PC-3 (cell line): Measurements from ENCODE around the gene VASN. TPM values are rescaled to one million over a fixed set of nuclear protein-coding genes. Genes with fewer than 3 reads are reported as not detected.
A peak's percentile ranks its signal among the peaks of the same experiment; 100 is the strongest.

Experiments
- ATAC-seq: fragments of 200-7000 bp; cut with Tn5 transposase; 2 replicates; pipeline ENCODE4 v1.9.1; 2020; ENCODE audit warnings: mild to moderate bottlenecking, moderate library complexity
- BruUV-seq: library from RNA; stranded (reverse); fragments of 400-500 nt; replicated peaks from 2 replicates; lab custom pipeline; 2021; lab: Mats Ljungman, UMichigan
- CTCF ChIA-PET: fragments of 300-600 bp; sonication (Branson Sonifier 250); formaldehyde crosslinking; loops from one replicate; lab custom pipeline; 2022; ENCODE audit warnings: antibody characterized with exemption; lab: Charles Lee
- POLR2A ChIA-PET: fragments of 300-600 bp; sonication (Branson Sonifier 250); formaldehyde crosslinking; loops from one replicate; lab custom pipeline; 2022; ENCODE audit warnings: antibody characterized with exemption; ENCODE audit not compliant: unreplicated experiment; lab: Charles Lee
- DNase-seq: peaks from one replicate; pipeline ENCODE4 v3.0.0-alpha.2; 2015
- H2AFZ ChIP-seq: fragments of 300-600 bp; sonication (generic); 2 replicates; pipeline ENCODE4 v1.6.0; 2016; ENCODE audit warnings: antibody characterized with exemption, low read length
- H3F3A ChIP-seq: fragments of 300-600 bp; sonication (generic); one replicate; pipeline ENCODE4 v1.6.0; 2017; ENCODE audit warnings: antibody characterized with exemption, low read length, control low read depth, mild to moderate bottlenecking; ENCODE audit not compliant: unreplicated experiment
- H3K27ac ChIP-seq: fragments of 300-600 bp; sonication (generic); 2 replicates; pipeline ENCODE4 v1.5.1; 2016; ENCODE audit warnings: mild to moderate bottlenecking, low read length
- H3K27me3 ChIP-seq: fragments of 300-600 bp; sonication (generic); 2 replicates; pipeline ENCODE4 v1.6.1; 2016; ENCODE audit warnings: low read length, mixed read lengths
- H3K36me3 ChIP-seq: fragments of 300-600 bp; sonication (generic); 2 replicates; pipeline ENCODE4 v1.6.1; 2016; ENCODE audit warnings: low read depth, mixed run types, low read length, mixed read lengths
- H3K4me1 ChIP-seq: fragments of 300-600 bp; sonication (generic); 2 replicates; pipeline ENCODE4 v1.5.1; 2016; ENCODE audit warnings: low read length; ENCODE audit not compliant: insufficient read depth
- H3K4me2 ChIP-seq: fragments of 300-600 bp; sonication (generic); 2 replicates; pipeline ENCODE4 v1.6.0; 2016; ENCODE audit warnings: low read length
- H3K4me3 ChIP-seq: fragments of 300-600 bp; sonication (generic); 2 replicates; pipeline ENCODE4 v1.5.1; 2016; ENCODE audit warnings: mild to moderate bottlenecking, low read length, mixed read lengths
- H3K79me2 ChIP-seq: fragments of 300-600 bp; sonication (generic); 2 replicates; pipeline ENCODE4 v1.6.1; 2017; ENCODE audit warnings: low read length, mixed read lengths
- H3K9ac ChIP-seq: fragments of 300-600 bp; sonication (generic); 2 replicates; pipeline ENCODE4 v1.6.0; 2016; ENCODE audit warnings: mild to moderate bottlenecking, low read length
- H3K9me2 ChIP-seq: fragments of 300-600 bp; sonication (generic); replicated peaks from 2 replicates; pipeline ENCODE4 v1.6.1; 2016; ENCODE audit warnings: mixed run types, low read length, mixed read lengths
- H3K9me3 ChIP-seq: fragments of 300-600 bp; sonication (generic); 2 replicates; pipeline ENCODE4 v1.6.1; 2016; ENCODE audit warnings: low read length, mixed read lengths
- H4K20me1 ChIP-seq: fragments of 300-600 bp; sonication (generic); 2 replicates; pipeline ENCODE4 v1.6.1; 2016; ENCODE audit warnings: low read length, mixed read lengths
- CTCF ChIP-seq: fragments of 300-600 bp; sonication (generic); conservative IDR thresholded peaks from 2 replicates; pipeline ENCODE4 v1.5.1; 2017; ENCODE audit warnings: antibody characterized with exemption, low read depth, mild to moderate bottlenecking, low read length
- EZH2 ChIP-seq: fragments of 300-600 bp; sonication (generic); IDR thresholded peaks from one replicate; pipeline ENCODE4 v1.6.1; 2017; ENCODE audit warnings: antibody characterized with exemption, mild to moderate bottlenecking, low read length; ENCODE audit not compliant: unreplicated experiment
- EZH2phosphoT487 ChIP-seq: fragments of 300-600 bp; sonication (generic); IDR thresholded peaks from 2 replicates; pipeline ENCODE4 v1.6.1; 2018; ENCODE audit warnings: mild to moderate bottlenecking, antibody characterized with exemption, low read length, borderline replicate concordance
- intact Hi-C: fragments of 100-400 bp; cut with micrococcal nuclease; formaldehyde crosslinking; loops from 2 replicates; pipeline ENCODE4 v1.9.0; 2023
- total RNA-seq: library from RNA; depleted of rRNA; stranded (reverse); fragments of >200 nt; gene quantifications from 2 replicates; pipeline ENCODE4 v1.2.3, GENCODE V29; 2014

VASN gene
- total RNA-seq, 1 experiment from 2014 or later = 12.2 TPM

- CTCF ChIA-PET = interaction anchor here (1.0 kb wide), 1 partner anchor 26 kb away, joined by 3 read pairs; no protein-coding TSS in a partner anchor
- no peaks in the 10 kb centered on the region for H3F3A ChIP-seq
- H3K36me3 ChIP-seq = no peaks in the 10 kb centered on the region
- H3K9me3 ChIP-seq = no peaks in the 10 kb centered on the region
- H3K27me3 ChIP-seq = no peaks in the 10 kb centered on the region
- H3K4me1 ChIP-seq = peaks cover 47% of the 10 kb centered on the region
- H2AFZ ChIP-seq = no peak overlapping the region
- no peak overlapping the region for H3K4me3 ChIP-seq
- no peak for TF ChIP-seq CTCF
- no peak for TF ChIP-seq EZH2phosphoT487
- TF ChIP-seq EZH2 = no peak
- H3K9me2 ChIP-seq = no peaks in the 10 kb centered on the region
- peaks cover 19% of the 10 kb centered on the region for H3K79me2 ChIP-seq
- no peak overlapping the region for H3K9ac ChIP-seq
- BruUV-seq = no TSS peak
- POLR2A ChIA-PET = no interaction called here
- no peak for DNase-seq
- intact Hi-C loops = no loop called here
- peaks cover 9% of the 10 kb centered on the region; the same call in 1 of the 2 replicates for H4K20me1 ChIP-seq
- ATAC-seq = no peak
- H3K27ac ChIP-seq = no peak overlapping the region
- H3K4me2 ChIP-seq = 0 out of 2 replicates have a peak overlapping the region, but pooled peaks have one; percentile 64
These were observed 5.4 kb downstream of the VASN start for GRCh38 chr16:4376893-4377572.

- Histone ChIP-seq H4K20me1 (peaks cover 7% of the 10 kb centered on the region; the same call in 1 of the 2 replicates), H3K36me3 (no peaks in the 10 kb centered on the region), H3K9ac (no peak overlapping the region), H3K9me3 (no peaks in the 10 kb centered on the region), H3K4me2 (no peak overlapping the region), H3K9me2 (no peaks in the 10 kb centered on the region), H3K79me2 (peaks cover 13% of the 10 kb centered on the region), H3K27me3 (no peaks in the 10 kb centered on the region), H3F3A (no peaks in the 10 kb centered on the region), H2AFZ (no peak overlapping the region), H3K4me1 (peaks cover 42% of the 10 kb centered on the region), H3K4me3 (no peak overlapping the region), H3K27ac (no peak overlapping the region)
- CTCF ChIA-PET = interaction anchor here (1.0 kb wide), 1 partner anchor 25 kb away, joined by 3 read pairs; no protein-coding TSS in a partner anchor
- POLR2A ChIA-PET = interaction anchor here (0.6 kb wide), 1 partner anchor 9 kb away, joined by 4 read pairs; no protein-coding TSS in a partner anchor
- BruUV-seq = no TSS peak
- no peak for ATAC-seq
- TF ChIP-seq CTCF (no peak), EZH2phosphoT487 (no peak), EZH2 (no peak)
- intact Hi-C loops = no loop called here
- DNase-seq = no peak
These were observed 6.0 kb downstream of the VASN start for GRCh38 chr16:4377573-4378154.
